IPS-NIHi11 (cell line): ENCODE results near the gene FOXRED2.
"Not testable (repeated sequence)": the region's sequence is repeated elsewhere in the genome, so short reads cannot be mapped to it uniquely, and the experiment has no call there.

ENCODE experiments used
- DNase-seq: peaks from one replicate; pipeline ENCODE4 v3.0.0; 2012; ENCODE audit warnings: mixed read lengths, low spot score

Gene FOXRED2

DNA sequence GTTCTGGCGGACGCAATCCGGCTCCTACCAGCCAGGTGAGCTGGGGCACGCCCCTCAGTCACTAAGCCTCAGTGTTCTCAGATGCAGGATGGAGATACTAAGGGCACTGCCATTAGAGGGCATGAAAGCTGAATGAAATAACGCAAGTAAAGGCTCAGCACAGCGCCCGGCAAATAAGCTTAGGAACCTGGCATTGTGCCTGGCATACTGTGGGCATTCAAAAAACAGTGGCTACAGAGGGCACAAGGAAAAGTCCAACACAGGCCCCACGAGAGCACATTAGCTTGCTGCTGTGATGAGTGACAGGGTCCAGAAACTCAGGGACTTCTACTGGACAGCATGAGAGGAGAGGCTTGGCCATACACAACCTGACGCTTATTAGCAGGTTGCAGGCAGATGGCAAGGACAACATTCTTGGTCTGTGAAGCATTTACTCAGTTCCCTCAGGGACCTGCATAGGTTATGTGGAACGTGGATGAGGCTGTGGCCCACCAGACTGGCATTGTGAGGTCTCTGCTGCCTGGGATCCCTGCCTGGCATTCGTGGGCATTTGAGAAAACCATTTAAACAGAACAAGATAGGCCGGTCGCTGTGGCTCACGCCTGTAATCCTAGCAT lies 37.6 kb downstream of the FOXRED2 start:
- no peak for DNase-seq

DNA sequence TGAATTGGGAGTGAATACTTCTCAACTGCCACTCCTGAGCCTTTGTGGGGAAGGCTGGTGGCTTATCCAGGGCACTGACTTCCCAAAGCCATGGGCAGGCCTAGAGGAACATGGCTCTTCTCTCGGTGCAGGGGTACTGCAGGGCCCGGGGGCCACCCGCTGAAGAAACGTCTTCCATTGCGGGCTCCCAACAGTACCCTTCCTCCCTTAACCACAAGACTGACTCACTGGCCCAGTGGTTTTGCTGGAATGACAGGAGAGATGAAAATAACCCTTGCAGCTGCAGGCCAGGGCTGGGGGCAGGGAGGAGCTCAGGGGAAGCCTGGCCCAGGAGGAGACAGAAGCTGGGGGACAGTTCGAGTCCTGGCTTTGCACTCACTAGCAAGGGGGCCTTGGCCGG lies 38.9 kb downstream of the FOXRED2 start:
- DNase-seq: no peak

DNA sequence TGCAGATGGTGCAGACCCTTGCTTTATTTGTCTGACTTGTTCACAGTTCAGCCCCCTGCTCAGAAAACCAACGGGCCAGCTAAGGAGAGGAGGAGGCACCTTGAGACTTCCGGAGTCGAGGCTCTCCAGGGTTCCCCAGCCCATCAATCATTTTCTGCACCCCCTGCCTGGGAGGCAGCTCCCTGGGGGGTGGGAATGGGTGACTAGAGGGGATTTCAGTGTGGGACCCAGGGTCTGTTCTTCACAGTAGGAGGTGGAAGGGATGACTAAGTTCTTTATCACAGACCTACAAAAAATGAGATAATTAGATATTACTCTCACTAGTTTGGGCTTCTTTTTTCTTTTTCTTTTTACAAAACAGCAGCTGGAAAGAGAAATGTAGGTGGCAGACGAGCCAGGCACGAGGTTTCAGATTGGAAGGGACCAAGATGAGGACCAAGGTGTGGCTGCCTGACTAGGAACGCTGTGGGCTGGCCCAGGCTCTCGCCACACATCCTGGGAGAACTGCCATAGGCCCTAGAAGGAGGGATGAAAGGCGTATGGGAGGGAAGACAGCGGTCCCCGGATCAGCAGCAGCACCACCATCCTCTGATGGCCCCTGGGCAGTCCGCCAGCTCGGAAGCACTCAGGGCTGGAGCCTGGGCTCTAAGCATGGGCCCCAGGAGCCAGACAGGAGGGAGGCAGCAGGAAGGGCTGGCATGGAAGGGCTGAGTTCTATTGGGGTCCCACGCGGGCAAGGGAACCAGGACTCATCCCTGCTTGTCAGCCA lies 39.6 kb downstream of the FOXRED2 start:
- no peak for DNase-seq

DNA sequence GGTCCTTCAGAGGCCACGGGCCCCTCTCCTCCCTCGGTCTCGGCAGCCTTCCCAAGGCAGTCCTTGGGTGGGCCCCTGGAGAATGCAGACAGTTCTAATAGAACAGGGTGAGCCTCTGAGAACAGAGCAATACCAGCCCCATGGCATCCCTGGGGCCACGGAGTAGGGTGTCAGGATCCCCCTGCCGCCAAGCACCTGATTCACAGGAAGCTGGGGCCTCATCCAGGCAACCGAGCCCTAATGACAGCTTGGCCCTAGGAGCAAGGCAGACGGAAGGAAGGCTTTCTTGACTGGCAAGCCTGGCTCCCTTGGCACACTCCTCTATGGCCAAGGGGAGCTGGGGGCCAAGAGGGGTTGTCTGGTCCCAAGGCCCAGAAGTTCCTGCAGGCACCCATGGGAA lies 40.6 kb downstream of the FOXRED2 start:
- DNase-seq: no peak

DNA sequence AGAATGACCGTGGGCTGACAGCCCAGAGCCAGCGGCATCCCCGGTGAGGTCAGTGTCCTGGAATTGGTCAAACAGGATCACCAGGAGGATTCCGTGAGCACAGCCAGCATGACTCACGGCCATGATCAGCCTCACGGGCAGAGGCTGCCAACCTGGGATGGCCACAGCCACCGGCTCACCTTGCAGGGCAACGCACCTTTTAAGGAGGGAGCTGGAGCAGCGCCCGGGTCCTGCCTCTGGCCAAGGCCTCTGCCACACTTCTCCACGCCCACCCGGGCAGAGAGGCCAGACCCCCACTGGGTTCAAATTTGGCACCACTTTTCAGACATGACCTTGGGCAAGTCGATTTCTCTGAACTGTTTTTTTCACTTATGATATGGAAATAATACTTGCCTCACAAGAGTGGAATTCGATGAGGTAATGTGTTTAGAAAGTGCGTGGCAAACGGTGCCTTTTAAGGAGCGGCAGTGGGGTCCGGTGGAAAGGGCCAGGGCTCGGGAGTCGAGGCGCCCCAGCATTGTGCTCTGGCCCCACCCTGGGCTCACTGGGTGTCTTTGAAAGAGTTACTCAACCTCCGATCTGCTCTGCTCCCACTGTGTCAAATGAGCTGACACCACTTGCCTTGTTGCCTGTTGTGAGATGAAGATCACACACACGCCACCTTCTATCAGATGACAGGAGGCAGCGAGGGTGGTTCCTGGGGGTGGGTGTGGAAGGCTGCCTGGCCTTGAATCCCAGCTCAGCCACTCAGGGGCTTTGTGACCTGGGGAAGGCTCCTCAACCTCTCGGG lies 41.4 kb downstream of the FOXRED2 start:
- DNase-seq: no peak

DNA sequence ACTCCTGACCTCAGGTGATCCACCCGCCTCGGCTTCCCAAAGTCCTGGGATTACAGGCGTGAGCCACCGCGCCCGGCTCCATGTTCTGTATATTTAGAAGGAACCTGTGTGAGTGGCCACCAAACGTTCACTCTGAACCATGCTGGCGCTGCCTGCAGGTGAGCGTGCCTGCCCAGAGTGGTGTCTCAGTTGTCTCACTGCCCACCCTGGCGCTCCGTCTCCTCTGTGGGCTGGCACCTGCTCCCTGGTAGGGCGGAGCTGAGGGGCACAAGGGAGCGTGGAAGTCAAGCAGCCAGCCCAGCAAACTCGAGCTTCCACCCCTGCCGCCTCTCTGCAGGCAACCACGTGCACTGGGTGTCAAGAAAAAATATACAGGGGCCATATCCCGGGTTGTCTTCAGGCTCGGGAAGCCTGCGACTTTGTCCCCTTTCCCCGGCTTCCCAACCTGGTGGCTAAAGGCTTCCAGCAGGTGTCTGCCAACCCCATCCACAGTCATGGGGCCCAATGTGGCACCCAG lies 42.1 kb downstream of the FOXRED2 start:
- DNase-seq: no peak

DNA sequence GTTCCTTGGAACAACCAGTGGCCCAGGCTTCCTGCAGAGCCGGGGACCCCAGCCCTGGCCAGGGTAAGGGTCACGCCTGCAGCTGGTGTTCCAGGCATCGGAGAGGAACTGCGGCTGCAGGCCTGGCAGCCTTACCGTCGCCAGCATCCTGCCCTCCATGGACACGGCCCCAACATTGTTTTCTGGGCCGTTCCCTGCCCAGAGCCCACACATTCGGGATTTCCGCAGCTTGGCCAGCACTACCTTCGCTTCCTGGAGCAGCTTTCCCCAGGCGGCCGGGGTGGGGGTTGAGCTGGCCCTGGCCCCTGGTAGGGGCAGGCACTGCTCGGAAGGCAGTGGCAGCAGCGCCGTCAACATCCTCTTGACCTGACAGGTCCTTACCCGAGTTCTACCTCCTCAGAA lies 43.1 kb downstream of the FOXRED2 start:
- no peak for DNase-seq

DNA sequence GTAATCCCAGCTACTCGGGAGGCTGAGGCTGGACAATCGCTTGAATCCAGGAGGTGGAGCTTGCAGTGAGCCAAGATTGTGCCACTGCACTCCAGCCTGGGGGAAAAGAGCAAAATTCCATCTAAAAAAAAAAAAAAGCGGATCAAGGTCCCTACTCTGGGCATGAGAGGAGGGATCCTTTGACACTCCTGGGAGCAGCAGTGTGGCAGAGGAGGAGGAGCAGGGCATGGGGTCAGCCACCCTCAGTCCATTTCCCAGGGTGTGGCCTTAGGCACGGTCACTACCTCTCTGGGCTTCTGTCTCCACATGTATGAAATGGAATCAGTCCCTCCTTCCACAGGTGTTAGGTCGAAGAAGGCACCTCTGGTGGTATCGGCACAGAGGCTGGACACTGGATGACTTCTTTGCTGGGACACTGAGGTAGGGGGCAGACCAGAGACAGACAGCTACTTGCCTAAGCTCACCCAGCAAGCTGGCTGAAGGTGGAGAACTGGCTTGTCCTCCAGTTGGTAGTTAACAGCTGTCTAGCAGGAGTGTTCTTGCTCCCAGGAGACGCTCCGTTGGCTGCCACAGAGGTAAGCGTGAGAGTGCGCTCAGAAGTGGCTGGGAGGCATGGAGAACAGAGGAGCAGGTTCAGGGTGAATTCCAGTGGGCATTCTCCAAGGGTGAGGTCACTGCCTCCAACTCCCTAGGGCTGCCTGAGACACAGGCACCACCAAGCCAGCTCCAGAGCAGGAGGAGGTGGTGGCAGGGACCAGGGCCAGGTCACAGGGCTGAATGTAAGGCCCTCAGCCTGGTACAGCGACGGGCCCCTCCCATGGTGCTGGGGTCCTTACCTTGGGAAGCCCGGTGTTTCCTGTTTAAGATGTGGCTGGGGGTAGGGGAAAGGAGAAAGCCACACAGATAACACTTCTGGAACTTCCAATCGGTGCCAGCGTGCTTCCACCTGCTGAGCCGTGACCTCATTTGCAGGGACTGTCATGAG lies 44.9 kb downstream of the FOXRED2 start:
- DNase-seq: peak; percentile 63

DNA sequence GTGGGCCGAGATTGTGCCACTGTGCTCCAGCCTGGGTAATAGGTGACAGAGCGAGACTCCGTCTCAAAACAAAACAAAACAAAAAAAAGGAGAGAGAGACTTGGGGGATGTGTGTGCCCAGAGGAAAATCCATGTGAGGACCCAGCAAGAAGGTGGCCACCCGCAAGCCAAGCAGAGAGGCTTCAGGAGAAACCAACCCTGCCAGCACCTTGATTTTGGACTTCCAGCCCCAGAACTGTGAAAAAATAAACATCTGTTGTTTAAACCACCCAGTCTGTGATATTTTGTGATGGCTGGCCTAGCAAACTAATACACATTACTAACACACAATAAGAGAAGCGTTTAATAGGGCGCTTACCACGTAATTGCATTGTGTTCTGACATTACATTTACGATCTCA lies 46.6 kb downstream of the FOXRED2 start:
- DNase-seq: no peak

DNA sequence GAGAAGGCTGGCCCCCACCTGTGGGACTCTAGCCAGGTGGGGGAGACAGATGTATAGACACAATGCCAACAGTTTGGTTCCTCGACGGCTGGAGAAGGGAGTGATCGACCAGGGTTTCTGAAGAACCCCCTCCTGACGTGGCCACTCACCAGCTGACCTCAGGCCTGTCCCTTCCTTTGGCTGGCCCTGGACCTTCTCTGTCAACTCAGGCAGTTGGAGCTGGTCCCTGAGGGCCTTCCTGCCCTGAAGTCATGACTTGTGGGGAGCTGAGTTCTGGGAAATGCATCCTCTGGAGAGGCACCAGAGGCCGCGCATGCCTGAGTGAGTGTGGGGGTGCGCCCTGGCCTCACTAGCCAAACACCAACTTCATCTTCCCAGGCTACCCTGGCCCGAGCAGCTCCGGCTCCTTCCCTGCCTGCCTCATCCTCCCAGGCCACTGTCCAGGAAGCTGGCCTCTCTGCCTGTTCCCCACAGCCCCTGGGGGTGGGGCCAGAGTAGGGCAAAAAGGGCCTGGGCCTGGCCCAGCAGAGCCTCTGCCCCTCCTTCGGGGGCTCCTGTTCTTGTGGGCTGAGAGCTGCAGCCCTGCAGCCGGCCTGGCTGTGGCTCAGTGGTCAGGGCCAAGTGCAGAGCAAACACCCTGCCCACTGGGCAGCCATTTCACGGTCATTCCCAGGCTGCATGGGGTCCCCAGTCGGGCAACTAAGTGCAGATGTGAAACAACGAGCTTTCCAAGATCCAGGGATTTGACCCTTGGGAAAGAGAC lies 49.0 kb downstream of the FOXRED2 start:
- no peak for DNase-seq

DNA sequence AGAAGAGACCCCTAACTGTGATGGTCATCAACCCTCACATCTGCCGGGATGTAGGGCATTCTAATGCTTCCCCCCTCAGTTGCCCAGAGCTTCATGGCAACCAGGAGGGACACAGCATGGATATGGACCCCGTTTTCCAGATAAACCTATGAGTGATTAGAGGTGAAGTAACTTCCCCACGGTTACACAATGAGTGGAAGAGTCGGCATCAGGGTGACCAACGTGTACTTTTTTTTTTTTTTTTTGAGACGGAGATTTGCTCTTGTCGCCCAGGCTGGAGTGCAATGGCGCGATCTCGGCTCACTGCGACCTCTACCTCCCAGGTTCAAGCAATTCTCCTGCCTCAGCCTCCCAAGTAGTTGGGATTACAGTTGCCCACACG lies 50.4 kb downstream of the FOXRED2 start:
- no peak for DNase-seq

DNA sequence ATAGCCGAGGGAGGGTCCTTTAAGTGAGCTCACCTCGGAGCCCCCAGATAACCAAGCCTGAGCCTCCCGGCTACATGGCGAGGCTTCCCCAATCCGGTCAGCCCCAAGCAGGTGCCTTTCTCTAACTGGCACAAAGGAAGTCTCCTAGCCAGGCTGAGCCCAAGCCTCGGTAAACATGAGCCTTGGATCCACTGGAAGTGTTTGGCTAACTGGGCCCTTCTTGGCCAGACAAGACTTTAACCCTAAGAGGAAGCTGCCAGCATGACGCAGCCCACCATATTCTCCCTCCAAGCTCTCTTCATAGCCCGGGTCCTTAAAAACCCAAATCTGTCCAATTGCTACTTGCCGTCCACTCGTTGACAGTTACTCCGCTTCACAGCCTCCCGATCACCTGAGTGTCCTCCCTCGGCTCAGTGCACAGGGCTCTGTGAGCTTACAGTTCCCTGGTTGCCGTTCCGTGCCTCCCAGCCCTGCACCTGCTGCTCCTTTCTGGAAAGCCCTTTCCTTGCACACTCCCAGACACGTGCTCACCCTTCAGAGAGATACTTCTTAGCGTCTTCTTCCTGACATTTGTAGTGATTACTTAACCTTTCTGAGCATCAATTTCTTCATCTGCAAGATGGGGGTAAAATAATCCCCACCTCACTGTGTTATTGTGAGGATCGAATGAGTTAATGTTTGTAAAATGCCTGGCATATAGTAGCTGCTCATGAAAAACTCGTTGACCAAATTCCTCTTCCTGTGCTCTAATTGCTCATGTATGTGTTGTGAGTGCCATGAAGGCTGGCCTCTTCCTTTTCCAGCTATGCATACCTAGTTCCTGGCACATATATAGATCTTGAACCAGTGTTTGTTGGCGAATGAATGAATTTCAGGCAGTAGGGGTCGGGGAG lies 51.0 kb downstream of the FOXRED2 start:
- DNase-seq: no peak

DNA sequence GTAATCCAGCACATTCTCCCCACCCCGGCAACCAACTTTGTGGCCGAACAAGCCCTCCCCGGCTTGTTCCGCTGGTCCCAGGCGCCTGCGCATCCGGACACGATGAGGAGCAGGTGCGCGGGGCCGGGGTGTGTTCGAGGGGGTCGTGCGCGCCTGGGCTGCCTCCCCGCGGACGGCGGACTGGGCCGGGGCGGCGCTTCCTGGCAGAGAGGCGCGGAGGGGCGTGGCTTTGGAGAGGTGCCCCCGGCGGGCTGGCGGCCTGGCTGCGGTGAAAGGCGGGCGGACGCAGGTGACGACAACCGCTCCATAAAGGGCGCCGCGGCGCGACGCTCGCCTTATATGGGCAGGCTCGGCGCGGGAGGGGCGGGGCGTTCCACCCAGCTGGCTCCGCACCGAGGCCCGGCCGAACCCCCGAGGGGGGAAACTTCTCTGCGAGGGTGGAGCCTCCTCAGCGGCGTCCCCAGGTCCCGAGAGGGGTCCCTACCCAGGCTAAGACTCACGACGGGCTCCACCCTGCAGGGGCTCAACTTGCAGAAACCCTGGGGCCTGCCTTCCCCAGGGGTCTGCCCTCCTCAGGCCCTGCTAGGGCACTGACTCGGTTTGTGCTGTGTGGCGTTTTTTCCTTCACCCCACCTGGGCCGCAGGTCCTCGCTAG lies 51.8 kb downstream of the FOXRED2 start:
- peak; percentile 99 for DNase-seq

DNA sequence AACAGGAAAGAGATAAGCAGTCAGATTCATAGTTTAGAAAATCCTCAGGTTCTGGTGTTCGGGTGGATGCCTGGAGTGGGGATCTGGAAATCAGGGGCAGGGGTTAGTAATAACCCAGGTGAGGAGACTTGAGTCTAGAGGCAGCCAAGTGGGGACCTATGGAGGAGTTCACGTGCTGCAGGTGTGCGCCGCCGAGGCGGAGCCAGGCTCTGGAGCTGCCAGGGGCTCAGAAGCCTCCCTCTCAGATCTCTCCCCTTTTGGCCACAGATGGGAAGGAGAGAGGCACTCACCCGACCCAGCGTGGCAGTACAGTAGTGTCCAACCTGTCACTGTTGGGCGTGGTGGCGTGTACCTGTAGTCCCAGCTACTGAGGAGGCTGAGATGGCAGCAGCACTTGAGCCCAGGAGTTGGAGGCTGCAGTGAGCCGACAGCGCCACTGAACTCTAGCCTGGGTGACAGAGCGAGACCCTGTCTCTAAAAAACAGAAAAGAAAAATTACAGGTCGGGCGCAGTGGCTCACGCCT lies 52.9 kb downstream of the FOXRED2 start:
- DNase-seq: no peak

DNA sequence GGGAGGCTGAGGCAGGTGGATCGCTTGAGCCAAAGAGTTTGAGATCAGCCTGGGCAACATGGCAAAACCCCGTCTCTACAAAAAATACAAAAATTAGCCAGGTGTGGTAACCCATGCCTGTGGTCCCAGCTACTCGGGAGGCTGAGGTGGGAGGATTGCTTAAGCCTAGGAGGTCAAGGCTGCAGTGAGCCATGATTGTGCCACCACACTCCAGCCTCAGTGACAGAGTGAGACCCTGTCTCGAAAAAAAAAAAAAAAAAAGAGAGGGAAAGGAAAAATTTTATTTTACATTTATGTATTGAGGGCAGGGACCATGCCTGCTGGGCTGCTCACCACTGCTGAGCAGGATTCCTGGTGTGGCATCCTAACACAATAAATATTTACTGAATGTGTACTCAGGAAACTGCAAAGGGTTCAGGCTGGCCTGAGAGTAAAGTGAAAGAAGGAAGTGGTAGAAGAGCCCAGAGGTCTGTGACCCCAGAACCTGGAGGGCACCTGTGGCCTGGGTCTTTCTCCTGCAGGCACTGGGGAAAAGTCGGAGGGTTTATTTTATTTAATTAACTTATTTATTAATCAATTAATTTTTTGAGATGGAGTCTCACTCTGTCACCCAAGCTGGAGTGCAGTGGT lies 53.7 kb downstream of the FOXRED2 start:
- not testable (repeated sequence) for DNase-seq

DNA sequence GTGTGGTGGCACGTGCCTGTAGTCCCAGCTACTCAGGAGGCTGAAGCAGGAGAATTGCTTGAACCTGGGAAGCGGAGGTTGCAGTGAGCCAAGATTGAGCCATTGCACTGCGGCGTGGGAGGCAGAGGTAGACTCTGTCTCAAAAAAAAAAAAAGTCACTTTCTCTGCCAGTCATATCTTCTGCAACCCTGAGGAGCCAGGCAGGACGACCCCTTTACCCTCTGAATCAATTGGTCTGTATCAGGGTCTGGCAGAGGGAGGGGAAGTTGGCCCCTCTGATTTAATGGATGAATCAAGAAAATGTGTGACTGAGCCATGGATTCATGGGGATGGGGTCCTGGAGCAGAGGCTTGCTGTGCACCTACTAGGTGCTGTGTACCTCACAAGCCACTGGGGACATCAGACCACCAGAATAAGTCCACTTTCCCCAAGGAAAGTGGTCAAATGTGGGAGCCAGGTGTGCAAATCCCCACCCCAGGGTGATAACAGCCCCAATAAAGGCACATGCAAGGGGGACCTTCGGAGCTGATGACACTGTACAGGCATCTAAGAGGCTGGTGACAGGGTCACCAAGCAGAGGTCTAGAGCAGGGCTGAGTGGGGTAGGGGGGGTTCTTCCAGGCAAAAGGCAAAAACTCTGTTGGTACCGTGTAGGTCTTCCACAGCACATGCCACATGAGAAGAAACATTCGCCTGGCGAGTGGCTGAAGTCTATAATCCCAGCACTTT lies 54.4 kb downstream of the FOXRED2 start:
- DNase-seq: no peak

DNA sequence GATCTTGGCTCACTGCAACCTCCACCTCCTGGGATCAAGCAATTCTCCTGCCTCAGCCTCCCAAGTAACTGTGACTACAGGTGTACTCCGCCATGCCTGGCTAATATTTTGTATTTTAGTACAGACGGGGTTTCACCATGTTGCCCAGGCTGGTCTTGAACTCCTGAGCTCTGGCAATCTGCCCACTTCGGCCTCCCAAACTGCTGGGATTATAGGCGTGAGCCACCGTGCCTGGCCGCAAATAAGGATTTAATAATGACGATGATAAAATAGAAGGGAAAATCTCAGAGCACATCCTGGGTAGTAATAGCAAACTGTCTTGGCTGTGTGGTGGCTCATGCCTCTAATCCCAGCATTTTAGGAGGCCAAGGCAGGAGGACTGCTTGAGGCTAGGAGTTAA lies 55.9 kb downstream of the FOXRED2 start:
- DNase-seq: not testable (repeated sequence)
